Mesenteric fat pad (tissue), 1 donor: ENCODE results near the gene ZNF337. TPM values are rescaled to one million over a fixed set of nuclear protein-coding genes. Genes with fewer than 3 reads are reported as not detected.
"Not testable (repeated sequence)": the region's sequence is repeated elsewhere in the genome, so short reads cannot be mapped to it uniquely, and the experiment has no call there.

Experiments
- DNase-seq: peaks from one replicate; pipeline ENCODE4 v3.0.0-alpha.2; 2020; ENCODE audit warnings: low spot score
- total RNA-seq: library from RNA; stranded (reverse); fragmentation: NEBNext Ultra II Directional; extraction: Animal tissue kit (Norgen Biotek cat#: 25700); gene quantifications from one replicate; pipeline ENCODE4 v1.2.1, GENCODE V29; 2021
- donor health status: DM: yes; HTN: yes; CAD: no.

ZNF337 gene
- total RNA-seq, 1 donor from 2014 or later = 11.3 TPM

- not testable (repeated sequence) for DNase-seq
Measured at GRCh38 chr20:25630615-25631014, 66.0 kb downstream of the ZNF337 start.

- no peak for DNase-seq
Measured at GRCh38 chr20:25629816-25630499, 66.7 kb downstream of the ZNF337 start.

- DNase-seq = no peak
Measured at GRCh38 chr20:25626779-25627178, 69.9 kb downstream of the ZNF337 start.

- no peak for DNase-seq
Measured at GRCh38 chr20:25624500-25624939, 72.1 kb downstream of the ZNF337 start.

Other genes starting within 250 kb of the ZNF337 start
- 5.0 TPM for gene NINL, start 111.3 kb downstream of the ZNF337 start, total RNA-seq
- 7.5 TPM for gene NANP, start 72.8 kb downstream of the ZNF337 start, total RNA-seq